ENCODE data around the gene CTNNA3.

- TF ChIP-seq, protein P1, sequence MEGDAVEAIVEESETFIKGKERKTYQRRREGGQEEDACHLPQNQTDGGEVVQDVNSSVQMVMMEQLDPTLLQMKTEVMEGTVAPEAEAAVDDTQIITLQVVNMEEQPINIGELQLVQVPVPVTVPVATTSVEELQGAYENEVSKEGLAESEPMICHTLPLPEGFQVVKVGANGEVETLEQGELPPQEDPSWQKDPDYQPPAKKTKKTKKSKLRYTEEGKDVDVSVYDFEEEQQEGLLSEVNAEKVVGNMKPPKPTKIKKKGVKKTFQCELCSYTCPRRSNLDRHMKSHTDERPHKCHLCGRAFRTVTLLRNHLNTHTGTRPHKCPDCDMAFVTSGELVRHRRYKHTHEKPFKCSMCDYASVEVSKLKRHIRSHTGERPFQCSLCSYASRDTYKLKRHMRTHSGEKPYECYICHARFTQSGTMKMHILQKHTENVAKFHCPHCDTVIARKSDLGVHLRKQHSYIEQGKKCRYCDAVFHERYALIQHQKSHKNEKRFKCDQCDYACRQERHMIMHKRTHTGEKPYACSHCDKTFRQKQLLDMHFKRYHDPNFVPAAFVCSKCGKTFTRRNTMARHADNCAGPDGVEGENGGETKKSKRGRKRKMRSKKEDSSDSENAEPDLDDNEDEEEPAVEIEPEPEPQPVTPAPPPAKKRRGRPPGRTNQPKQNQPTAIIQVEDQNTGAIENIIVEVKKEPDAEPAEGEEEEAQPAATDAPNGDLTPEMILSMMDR (IDR thresholded peaks at IDR 0.05): no peak
- TF ChIP-seq POLR2A (IDR thresholded peaks at IDR 0.05): no peak
Observed at GRCh38 chr10:66927971-66928770, 767.8 kb downstream of the CTNNA3 start.
